K562 (cell line): ENCODE measurements around the gene NENF. TPM values are rescaled to one million over a fixed set of nuclear protein-coding genes. Genes with fewer than 3 reads are reported as not detected.

ENCODE experiments used
- C11orf30 ChIP-seq: fragments of 450-650 bp; IDR thresholded peaks from 2 replicates; pipeline ENCODE4 v1.6.1; 2016; ENCODE audit warnings: low read depth, mild to moderate bottlenecking
- DEAF1 ChIP-seq: fragments of 450-650 bp; formaldehyde crosslinking; IDR thresholded peaks from 2 replicates; pipeline ENCODE4 v1.4.0; 2020; ENCODE audit warnings: mild to moderate bottlenecking, moderate library complexity
- DMBX1 ChIP-seq: fragments of 250-450 bp; sonication (Bioruptor Pico); IDR thresholded peaks from 2 replicates; pipeline ENCODE4 v1.8.0; 2022; ENCODE audit warnings: inconsistent platforms, mild to moderate bottlenecking, moderate library complexity, borderline replicate concordance
- E2F4 ChIP-seq: sonication (generic); formaldehyde crosslinking; IDR thresholded peaks from 2 replicates; pipeline ENCODE4 v1.8.0; 2022; ENCODE audit warnings: mild to moderate bottlenecking, low read depth, missing genetic modification reagents
- GABPA ChIP-seq: fragments of 200-800 bp; sonication (Bioruptor generic); conservative IDR thresholded peaks from 2 replicates; pipeline ENCODE4 v1.6.1; 2016; ENCODE audit warnings: low read depth, missing genetic modification characterization, missing compliant biosample characterization
- HIVEP1 ChIP-seq: fragments of 250-450 bp; sonication (Bioruptor Pico); IDR thresholded peaks from 2 replicates; pipeline ENCODE4 v1.4.0; 2020; ENCODE audit warnings: mild to moderate bottlenecking
- HMG20B ChIP-seq: fragments of 250-450 bp; sonication (Bioruptor Pico); IDR thresholded peaks from 2 replicates; pipeline ENCODE4 v1.5.0; 2021; ENCODE audit warnings: mild to moderate bottlenecking
- HOXB6 ChIP-seq: fragments of 250-450 bp; sonication (Bioruptor Pico); IDR thresholded peaks from 2 replicates; pipeline ENCODE4 v1.5.1; 2022; ENCODE audit warnings: mild to moderate bottlenecking, borderline replicate concordance
- REST ChIP-seq, 2 experiments: fragments of 450-650 bp; formaldehyde crosslinking in 1 of 2; IDR thresholded peaks; 2 replicates each; pipeline versions ENCODE4 v1.4.0 to v1.6.1; 2014 to 2020; ENCODE audit warnings: mild to moderate bottlenecking in 2 of 2, borderline replicate concordance in 1 of 2, low read depth in 1 of 2
- SMAD4 ChIP-seq: fragments of 250-450 bp; sonication (Bioruptor Pico); conservative IDR thresholded peaks from 2 replicates; pipeline ENCODE4 v1.8.0; 2021; ENCODE audit warnings: inconsistent platforms, mild to moderate bottlenecking, moderate library complexity
- SNIP1 ChIP-seq: fragments of 450-650 bp; IDR thresholded peaks from 2 replicates; pipeline ENCODE4 v1.7.1; 2017; ENCODE audit warnings: low read depth, mild to moderate bottlenecking
- TARDBP ChIP-seq: fragments of 450-650 bp; IDR thresholded peaks from 2 replicates; pipeline ENCODE4 v1.6.1; 2016
- ZBTB9 ChIP-seq: fragments of 450-650 bp; formaldehyde crosslinking; IDR thresholded peaks from 2 replicates; pipeline ENCODE4 v1.4.0; 2020; ENCODE audit warnings: mild to moderate bottlenecking, moderate library complexity
- ZNF644 ChIP-seq: fragments of 200-800 bp; sonication (Bioruptor generic); IDR thresholded peaks from 2 replicates; pipeline ENCODE4 v1.6.1; 2016; ENCODE audit warnings: low read depth, missing genetic modification characterization, missing compliant biosample characterization
- ZNF778 ChIP-seq: fragments of 450-650 bp; formaldehyde crosslinking; IDR thresholded peaks from 2 replicates; pipeline ENCODE4 v1.4.0; 2020; ENCODE audit warnings: mild to moderate bottlenecking, moderate library complexity
- polyA plus RNA-seq, 8 experiments: library from polyadenylated mRNA; depleted of rRNA in 4 of 8; stranded (reverse) in 5 of 8; unstranded in 3 of 8; fragments of >200 nt; fragmentation: Nextera tagmentation in 2 of 8; fragmentation: Illumina TruSeq in 1 of 8; extraction: Ambion mirVana in 2 of 8; extraction: Trizol in 1 of 8; gene quantifications; 2 replicates each; pipeline versions ENCODE4 v1.2.1 to v1.2.3, GENCODE V29; 2011 to 2014; ENCODE audit warnings: inconsistent platforms in 1 of 8, missing spikeins in 1 of 8
- total RNA-seq, 7 experiments: library from RNA; depleted of rRNA in 6 of 7; stranded (reverse); fragments of >200 nt in 6 of 7; fragmentation: Illumina TruSeq in 2 of 7; extraction: Trizol in 2 of 7; gene quantifications; 2 replicates each; pipeline versions ENCODE4 v1.2.1 to v1.2.3, GENCODE V29; 2011 to 2021; ENCODE audit warnings: low replicate concordance in 1 of 7

NENF gene
- total and polyA plus RNA-seq, 9 of the 15 experiments (the other 6 are each of a cell fraction or from before 2014, with no cell fraction given), result 6.1 to 100 (median 72.8) TPM

- TF ChIP-seq REST (IDR thresholded peaks at IDR 0.05; ENCODE audit: borderline replicate concordance) (peak; percentile 68; the same call in 1 of the 2 replicates), REST (CRISPR knock-in tag; IDR thresholded peaks at IDR 0.05; ENCODE audit: low read depth) (no peak), SNIP1 (no peak), HIVEP1 (CRISPR knock-in tag) (peak; percentile 88), DEAF1 (CRISPR knock-in tag) (no peak), ZNF778 (no peak), GABPA (peak; percentile 80), C11orf30 (peak; percentile 71; the same call in 1 of the 2 replicates), SMAD4 (CRISPR knock-in tag) (peak; percentile 99), HOXB6 (0 out of 2 replicates have a peak, but pooled peaks have one; percentile 21), ZNF644 (tag) (peak; percentile 83), HMG20B (CRISPR knock-in tag) (no peak), TARDBP (peak; percentile 54; the same call in 1 of the 2 replicates), DMBX1 (CRISPR knock-in tag) (no peak), E2F4 (no peak), ZBTB9 (CRISPR knock-in tag) (no peak)
These were observed 55.9 kb downstream of the NENF start (continued) for GRCh38 chr1:212488436-212489283.
